ENCODE results near the gene RDH11.

RDH11 gene

GRCh38 chr14:67680941-67681340, 14.6 kb downstream of the RDH11 start:
- no peak for TF ChIP-seq CTCF (IDR thresholded peaks at IDR 0.05)

GRCh38 chr14:67680121-67680602, 15.4 kb downstream of the RDH11 start:
- no peak for TF ChIP-seq CTCF (IDR thresholded peaks at IDR 0.05)

More at GRCh38 chr14:67680941-67681340, 14.6 kb downstream of the RDH11 start:
- no peak for DNase-seq (ENCODE audit: low spot score)
- H3K27ac ChIP-seq: no peak overlapping the region
- no peak overlapping the region for H3K4me3 ChIP-seq

GRCh38 chr14:67679006-67679405, 16.6 kb downstream of the RDH11 start:
- no peak overlapping the region for H3K4me3 ChIP-seq
- no peak for TF ChIP-seq CTCF (IDR thresholded peaks at IDR 0.05)
- H3K27ac ChIP-seq: no peak overlapping the region
- DNase-seq (ENCODE audit: low spot score): no peak

More at GRCh38 chr14:67680121-67680602, 15.4 kb downstream of the RDH11 start:
- no peak overlapping the region for H3K4me3 ChIP-seq
- H3K27ac ChIP-seq: no peak overlapping the region
- DNase-seq (ENCODE audit: low spot score): no peak

- Histone ChIP-seq H3K4me3 (peak overlapping the region; percentile 87), H3K27ac (peak overlapping the region; percentile 88 to 95)
- no peak for TF ChIP-seq CTCF (IDR thresholded peaks at IDR 0.05)
- no peak for DNase-seq (ENCODE audit: low spot score)
These were observed 20.4 kb downstream of the RDH11 start for GRCh38 chr14:67675219-67675582.

- no peak for TF ChIP-seq CTCF (IDR thresholded peaks at IDR 0.05)
These were observed 20.9 kb downstream of the RDH11 start, which contains the start of gene VTI1B for GRCh38 chr14:67674480-67675218. VTI1B (minus strand) TSS chr14:67674632; CDS start chr14:67674489, 143 bp downstream.

GRCh38 chr14:67674139-67674479, 21.5 kb downstream of the RDH11 start:
- no peak for TF ChIP-seq CTCF (IDR thresholded peaks at IDR 0.05)
- peak; percentile 78 for DNase-seq (ENCODE audit: low spot score)
- Histone ChIP-seq H3K4me3 (peak overlapping the region; percentile 87), H3K27ac (peak overlapping the region; percentile 88 to 95)

More at GRCh38 chr14:67674480-67675218, 20.9 kb downstream of the RDH11 start, which contains the start of gene VTI1B:
- peak; percentile 83 for DNase-seq (ENCODE audit: low spot score)
- peak within 1 kb of the TSS; percentile 87 for H3K4me3 ChIP-seq
- peak within 1 kb of the TSS; percentile 88 to 95 for H3K27ac ChIP-seq

GRCh38 chr14:67673451-67673850, 22.1 kb downstream of the RDH11 start:
- H3K27ac ChIP-seq: no peak overlapping the region
- TF ChIP-seq CTCF (IDR thresholded peaks at IDR 0.05): no peak
- no peak for DNase-seq (ENCODE audit: low spot score)
- peak overlapping the region; percentile 87 for H3K4me3 ChIP-seq

Measured in coronary artery (tissue), 2 donors.